Measurements from ENCODE around the gene C2orf78. TPM values are rescaled to one million over a fixed set of nuclear protein-coding genes. Genes with fewer than 3 reads are reported as not detected.
A peak's percentile ranks its signal among the peaks of the same experiment; 100 is the strongest.

Gene C2orf78
- total RNA-seq, 2 experiments from 2014 or later = not detected

DNA sequence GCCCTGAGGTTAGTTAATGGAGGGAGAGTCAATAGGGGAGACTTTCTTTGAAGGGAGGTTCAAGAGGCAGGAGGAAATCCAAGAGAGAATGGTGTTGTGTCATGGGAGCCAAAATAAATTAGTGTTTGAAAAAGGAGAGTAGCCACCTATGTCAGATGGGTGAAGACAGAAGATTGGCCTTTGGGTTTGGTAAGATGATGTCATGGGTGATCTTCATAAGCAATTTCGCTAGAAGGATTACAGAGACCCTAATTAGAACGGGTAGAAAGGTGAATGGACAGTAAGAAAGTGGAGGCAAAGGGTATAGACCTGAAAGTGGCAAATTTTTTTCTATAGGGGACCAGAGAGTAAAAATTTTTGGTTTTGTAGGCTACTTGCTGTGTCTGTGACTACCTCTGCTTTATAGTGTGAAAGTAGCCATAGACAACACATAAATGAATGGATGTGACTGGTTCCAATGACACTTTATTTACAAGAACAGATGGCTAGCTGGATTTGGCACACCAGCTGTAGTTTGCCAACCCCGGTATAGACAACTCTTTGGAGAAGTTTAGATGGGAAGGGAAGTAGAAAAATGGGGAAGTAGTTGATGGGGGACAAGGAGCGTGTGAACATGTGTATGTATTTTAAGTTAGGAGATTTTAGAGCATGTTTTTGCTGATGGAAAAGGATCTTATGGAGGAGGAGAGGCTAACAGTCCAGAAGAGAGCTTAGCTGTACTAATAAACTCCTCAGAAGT is 54.0 kb downstream of the C2orf78 start:
- Histone ChIP-seq H3K36me3 (ENCODE audit: insufficient read depth, low read length) (peaks cover 42% of the 10 kb centered on the region), H3K4me3 (ENCODE audit: low read length) (no peak overlapping the region), H3K4me1 (ENCODE audit: insufficient read depth, low read length) (no peaks in the 10 kb centered on the region), H3K27ac (ENCODE audit: low read depth in 1 of 2, low read length in 2 of 2) (no peak overlapping the region), H3K27me3 (ENCODE audit: control insufficient read depth in 1 of 2, insufficient read depth in 2 of 2, low read length in 2 of 2) (no peaks in the 10 kb centered on the region), H3K9me3 (ENCODE audit: control insufficient read depth in 1 of 2, insufficient read depth in 1 of 2, low read length in 2 of 2) (peaks cover 0 to 7% of the 10 kb centered on the region in 2 experiments)
- DNase-seq (no peak), ATAC-seq (ENCODE audit: poor library complexity) (no peak)
- H3K9me3 Mint-ChIP-seq = no peaks in the 10 kb centered on the region
- peaks cover 32% of the 10 kb centered on the region for H3K4me1 Mint-ChIP-seq (ENCODE audit: low read depth)
- ChIA-PET POLR2A (interaction anchor here (1.4 kb wide), 1 partner anchor 10 kb away, joined by 4 read pairs; the partner anchor contains the start of gene STAMBP), CTCF (interaction anchor here (1.1 to 1.8 kb wide), 2 partner anchors 10 to 11 kb away, joined by 4 to 6 read pairs; no protein-coding TSS in a partner anchor)
- H3K27me3 Mint-ChIP-seq = no peaks in the 10 kb centered on the region
- intact Hi-C loops (cut with DNase I, micrococcal nuclease) = no loop called here
- H3K4me3 Mint-ChIP-seq = no peak overlapping the region
- H3K36me3 Mint-ChIP-seq (ENCODE audit: low read depth) = peaks cover 67% of the 10 kb centered on the region
- H3K27ac Mint-ChIP-seq = peak overlapping the region; percentile 34
- no peak for TF ChIP-seq CTCF (IDR thresholded peaks at IDR 0.05)

DNA sequence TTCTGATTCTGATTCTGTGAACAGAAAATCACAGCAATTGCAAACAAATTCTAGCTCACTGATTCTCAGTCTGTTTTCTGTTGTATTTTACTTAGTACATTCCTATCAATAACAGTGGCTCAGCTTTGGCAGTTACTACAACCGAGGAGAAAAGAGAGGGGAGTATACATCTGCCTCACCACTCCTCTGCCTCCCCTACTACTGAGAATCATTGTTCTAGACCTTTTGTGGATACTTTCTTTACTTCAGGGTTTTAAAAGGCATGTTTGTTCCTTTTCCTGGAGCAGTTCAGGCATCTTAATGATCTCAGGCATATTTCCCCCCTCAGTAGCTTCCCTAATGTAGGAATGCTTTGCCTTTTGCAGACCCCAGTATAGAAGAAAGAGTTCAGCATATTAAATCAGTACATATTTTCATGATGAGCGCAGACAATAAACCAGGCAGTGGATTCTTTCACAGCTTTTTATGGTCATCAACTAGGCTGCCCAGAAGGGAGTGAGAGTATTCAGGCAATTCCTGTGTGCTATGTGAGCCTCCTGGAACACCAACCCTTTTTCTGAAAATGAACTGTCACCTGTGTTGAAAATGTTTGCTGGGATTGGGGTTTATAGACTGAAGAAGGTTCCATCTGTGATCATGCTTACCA is 55.0 kb downstream of the C2orf78 start:
- Mint-ChIP-seq H3K4me1 (ENCODE audit: low read depth) (peaks cover 34% of the 10 kb centered on the region), H3K27me3 (no peaks in the 10 kb centered on the region), H3K36me3 (ENCODE audit: low read depth) (peaks cover 64% of the 10 kb centered on the region), H3K27ac (peak overlapping the region; percentile 34), H3K4me3 (no peak overlapping the region), H3K9me3 (no peaks in the 10 kb centered on the region)
- TF ChIP-seq CTCF (IDR thresholded peaks at IDR 0.05) = no peak
- Histone ChIP-seq H3K36me3 (ENCODE audit: insufficient read depth, low read length) (peaks cover 35% of the 10 kb centered on the region), H3K4me1 (ENCODE audit: insufficient read depth, low read length) (no peaks in the 10 kb centered on the region), H3K27ac (ENCODE audit: low read depth in 1 of 2, low read length in 2 of 2) (no peak overlapping the region), H3K4me3 (ENCODE audit: low read length) (no peak overlapping the region), H3K27me3 (ENCODE audit: control insufficient read depth in 1 of 2, insufficient read depth in 2 of 2, low read length in 2 of 2) (no peaks in the 10 kb centered on the region), H3K9me3 (ENCODE audit: control insufficient read depth in 1 of 2, insufficient read depth in 1 of 2, low read length in 2 of 2) (peaks cover 0 to 7% of the 10 kb centered on the region in 2 experiments)
- DNase-seq (no peak), ATAC-seq (ENCODE audit: poor library complexity) (no peak)
- POLR2A ChIA-PET = interaction anchor here (1.4 kb wide), 1 partner anchor 11 kb away, joined by 4 read pairs; the partner anchor contains the start of gene STAMBP
- CTCF ChIA-PET = interaction anchor here (1.1 to 1.8 kb wide), 3 partner anchors 9 to 15 kb away, joined by 4 to 6 read pairs (median 4); no protein-coding TSS in a partner anchor
- intact Hi-C loops (cut with DNase I, micrococcal nuclease) = no loop called here

- ChIA-PET CTCF (interaction anchor here (1.1 to 1.8 kb wide), 2 partner anchors 12 to 16 kb away, joined by 4 to 6 read pairs; no protein-coding TSS in a partner anchor), POLR2A (interaction anchor here (1.4 kb wide), 1 partner anchor 11 kb away, joined by 4 read pairs; the partner anchor contains the start of gene STAMBP)
- DNase-seq (no peak), ATAC-seq (ENCODE audit: poor library complexity) (no peak)
- H3K9me3 ChIP-seq (ENCODE audit: control insufficient read depth in 1 of 2, insufficient read depth in 1 of 2, low read length in 2 of 2) = peaks cover 0 to 7% of the 10 kb centered on the region in 2 experiments
- Mint-ChIP-seq H3K9me3 (no peaks in the 10 kb centered on the region), H3K36me3 (ENCODE audit: low read depth) (peaks cover 66% of the 10 kb centered on the region), H3K4me1 (ENCODE audit: low read depth) (peaks cover 35% of the 10 kb centered on the region), H3K27me3 (no peaks in the 10 kb centered on the region), H3K4me3 (no peak overlapping the region), H3K27ac (no peak overlapping the region)
- H3K4me3 ChIP-seq (ENCODE audit: low read length) = no peak overlapping the region
- H3K27me3 ChIP-seq (ENCODE audit: control insufficient read depth in 1 of 2, insufficient read depth in 2 of 2, low read length in 2 of 2) = no peaks in the 10 kb centered on the region
- no peak overlapping the region for H3K27ac ChIP-seq (ENCODE audit: low read depth in 1 of 2, low read length in 2 of 2)
- no peak for TF ChIP-seq CTCF (IDR thresholded peaks at IDR 0.05)
- no peaks in the 10 kb centered on the region for H3K4me1 ChIP-seq (ENCODE audit: insufficient read depth, low read length)
- intact Hi-C loops (cut with DNase I, micrococcal nuclease) = no loop called here
- peaks cover 37% of the 10 kb centered on the region for H3K36me3 ChIP-seq (ENCODE audit: insufficient read depth, low read length)
Observed at GRCh38 chr2:73839653-73840411, 55.8 kb downstream of the C2orf78 start.

All from CD4-positive, alpha-beta T cell (primary cell).